Gastrocnemius medialis (tissue), 4 donors: ENCODE data around the gene SH2D1B. TPM values are rescaled to one million over a fixed set of nuclear protein-coding genes. Genes with fewer than 3 reads are reported as not detected.

ENCODE experiments used
- ATAC-seq, 2 donors: fragments of 150-250 bp; one replicate each; pipeline ENCODE4 v1.9.1; 2016
- DNase-seq, 2 donors: peaks; one replicate each; pipeline ENCODE4 v3.0.0-alpha.2; 2019
- H3K27ac ChIP-seq, 4 donors: fragments of 200-600 bp; sonication (generic); 1 replicate in 1 of 4; 2 replicates in 3 of 4; pipeline ENCODE4 v1.5.1; 2016 to 2018; ENCODE audit warnings: mild to moderate bottlenecking in 2 of 4, moderate library complexity in 1 of 4
- H3K27me3 ChIP-seq, 3 donors: fragments of 200-600 bp; sonication (generic) in 2 of 3; 1 replicate in 1 of 3; 2 replicates in 2 of 3; pipeline versions ENCODE4 v1.5.1 to v1.6.0; 2016 to 2019; ENCODE audit warnings: mild to moderate bottlenecking in 1 of 3, moderate library complexity in 1 of 3
- H3K36me3 ChIP-seq, 2 donors: fragments of 200-600 bp; sonication (generic) in 1 of 2; one replicate each; pipeline ENCODE4 v1.5.1; 2017 to 2018
- H3K4me1 ChIP-seq, 2 donors: fragments of 200-600 bp; sonication (generic) in 1 of 2; one replicate each; pipeline ENCODE4 v1.5.1; 2016 to 2017; ENCODE audit warnings: mild to moderate bottlenecking in 2 of 2
- H3K4me3 ChIP-seq, 4 donors: fragments of 200-600 bp; sonication (generic) in 3 of 4; 1 replicate in 1 of 4; 2 replicates in 3 of 4; pipeline ENCODE4 v1.5.1; 2016 to 2019; ENCODE audit warnings: mild to moderate bottlenecking in 2 of 4
- H3K9me3 ChIP-seq, 3 donors: fragments of 200-600 bp; sonication (generic) in 2 of 3; 1 replicate in 1 of 3; 2 replicates in 2 of 3; pipeline ENCODE4 v1.5.1; 2016 to 2019
- CTCF ChIP-seq, 5 experiments: fragments of 450-650 bp in 3 of 5; fragments of 200-600 bp in 2 of 5; sonication (generic) in 2 of 5; IDR thresholded peaks in 4 of 5; conservative IDR thresholded peaks in 1 of 5; 1 replicate in 4 of 5; 2 replicates in 1 of 5; pipeline ENCODE4 v1.5.1; 2016 to 2019; ENCODE audit warnings: antibody characterized with exemption in 5 of 5, mild to moderate bottlenecking in 3 of 5, moderate library complexity in 3 of 5
- POLR2A ChIP-seq, 2 donors: fragments of 450-650 bp; IDR thresholded peaks; one replicate each; pipeline ENCODE4 v1.6.1; 2017; ENCODE audit warnings: antibody characterized with exemption in 2 of 2, mild to moderate bottlenecking in 2 of 2, moderate library complexity in 2 of 2
- in situ Hi-C, 4 donors: fragments of 200-750 bp; cut with MboI; loops; one replicate each; pipeline versions ENCODE4 v1.15.0 to v1.8.0; 2017; ENCODE audit warnings: low sequenced_read_pairs in 4 of 4
- intact Hi-C: fragments of 100-400 bp; cut with DNase I; formaldehyde crosslinking; loops from one replicate; pipeline ENCODE4 v1.15.1; 2023; ENCODE audit warnings: low total_unique reads
- total RNA-seq, 4 donors: library from RNA; depleted of rRNA; stranded (reverse); fragments of >200 nt; gene quantifications; one replicate each; pipeline versions ENCODE4 v1.1.0 to v1.2.3, GENCODE V29; 2016

SH2D1B gene
- total RNA-seq, 4 donors from 2014 or later: 2.1 to 34.2 (median 4.1) TPM

- intact Hi-C loops: no loop called here
- Histone ChIP-seq H3K27ac (no peak overlapping the region), H3K27me3 (peaks cover 0 to 5% (median 0%) of the 10 kb centered on the region in 3 donors), H3K4me3 (no peak overlapping the region), H3K9me3 (no peaks in the 10 kb centered on the region), H3K4me1 (no peaks in the 10 kb centered on the region), H3K36me3 (no peaks in the 10 kb centered on the region)
- in situ Hi-C loops: no loop called here
- DNase-seq (no peak), ATAC-seq (no peak)
- TF ChIP-seq POLR2A (IDR thresholded peaks at IDR 0.05) (no peak), CTCF (IDR thresholded peaks at IDR 0.05 in 4 of 5, conservative IDR thresholded peaks at IDR 0.05 in 1 of 5) (no peak)
Measured at GRCh38 chr1:162400790-162401355, 11.1 kb downstream of the SH2D1B start.

GRCh38 chr1:162398999-162399580 is 12.8 kb downstream of the SH2D1B start:
- in situ Hi-C loops: loop anchor here in 2 of 4 donors (10.0 kb wide), 1 partner anchor 344 kb away; no protein-coding TSS in a partner anchor

GRCh38 chr1:162397943-162398560 is 13.9 kb downstream of the SH2D1B start:
- intact Hi-C loops (no loop called here), in situ Hi-C loops (loop anchor here in 2 of 4 donors (10.0 kb wide), 1 partner anchor 343 kb away; no protein-coding TSS in a partner anchor)
- H3K4me1 ChIP-seq: no peaks in the 10 kb centered on the region
- no peak for TF ChIP-seq POLR2A (IDR thresholded peaks at IDR 0.05)
- no peak for TF ChIP-seq CTCF (IDR thresholded peaks at IDR 0.05 in 4 of 5, conservative IDR thresholded peaks at IDR 0.05 in 1 of 5)
- H3K36me3 ChIP-seq: no peaks in the 10 kb centered on the region
- H3K4me3 ChIP-seq: no peak overlapping the region
- no peaks in the 10 kb centered on the region for H3K9me3 ChIP-seq
- DNase-seq (no peak), ATAC-seq (no peak)
- H3K27ac ChIP-seq: no peak overlapping the region
- H3K27me3 ChIP-seq: peaks cover 0 to 5% (median 0%) of the 10 kb centered on the region in 3 donors

More at GRCh38 chr1:162398999-162399580, 12.8 kb downstream of the SH2D1B start:
- ATAC-seq: no peak
- no peak for TF ChIP-seq CTCF (IDR thresholded peaks at IDR 0.05 in 4 of 5, conservative IDR thresholded peaks at IDR 0.05 in 1 of 5)
- Histone ChIP-seq H3K4me1 (no peaks in the 10 kb centered on the region), H3K27ac (no peak overlapping the region), H3K9me3 (no peaks in the 10 kb centered on the region), H3K4me3 (no peak overlapping the region), H3K36me3 (no peaks in the 10 kb centered on the region), H3K27me3 (peaks cover 0 to 5% (median 0%) of the 10 kb centered on the region in 3 donors)
- DNase-seq: no peak
- intact Hi-C loops: no loop called here

- intact Hi-C loops: no loop called here
- peaks cover 0 to 5% (median 0%) of the 10 kb centered on the region in 3 donors for H3K27me3 ChIP-seq
- no peaks in the 10 kb centered on the region for H3K4me1 ChIP-seq
- DNase-seq (no peak), ATAC-seq (no peak)
- no peaks in the 10 kb centered on the region for H3K9me3 ChIP-seq
- TF ChIP-seq POLR2A (IDR thresholded peaks at IDR 0.05): no peak
- TF ChIP-seq CTCF (IDR thresholded peaks at IDR 0.05 in 4 of 5, conservative IDR thresholded peaks at IDR 0.05 in 1 of 5): no peak
- in situ Hi-C loops: loop anchor here in 2 of 4 donors (10.0 kb wide), 1 partner anchor 342 kb away; no protein-coding TSS in a partner anchor
- H3K36me3 ChIP-seq: no peaks in the 10 kb centered on the region
- no peak overlapping the region for H3K27ac ChIP-seq
- no peak overlapping the region for H3K4me3 ChIP-seq
Measured at GRCh38 chr1:162397039-162397448, 14.9 kb downstream of the SH2D1B start.
